H9 (cell line): Measurements from ENCODE around the gene IAH1. TPM values are rescaled to one million over a fixed set of nuclear protein-coding genes. Genes with fewer than 3 reads are reported as not detected.

Source experiments
- DNase-seq: peaks from one replicate; pipeline ENCODE4 v3.0.0-alpha.2; 2017
- H2AFZ ChIP-seq: one replicate; pipeline ENCODE4 v1.6.1; 2013; ENCODE audit warnings: mild to moderate bottlenecking, low read length, control low read depth, moderate library complexity
- H2AK5ac ChIP-seq: 2 replicates; pipeline ENCODE4 v1.6.1; 2013; ENCODE audit warnings: low read length, control low read depth, mixed read lengths; ENCODE audit not compliant: insufficient read length
- H2BK120ac ChIP-seq: one replicate; pipeline ENCODE4 v1.6.1; 2013; ENCODE audit warnings: low read depth, mild to moderate bottlenecking, low read length, control low read depth, inconsistent platforms; ENCODE audit not compliant: poor library complexity, severe bottlenecking
- H2BK12ac ChIP-seq: 2 replicates; pipeline ENCODE4 v1.6.1; 2013; ENCODE audit warnings: low read length, control low read depth, mixed read lengths, low read depth; ENCODE audit not compliant: insufficient read length
- H2BK15ac ChIP-seq: 2 replicates; pipeline ENCODE4 v1.6.1; 2013; ENCODE audit warnings: low read depth, low read length, control low read depth
- H2BK20ac ChIP-seq: one replicate; pipeline ENCODE4 v1.6.1; 2013; ENCODE audit warnings: low read depth, mild to moderate bottlenecking, low read length, control low read depth, inconsistent platforms; ENCODE audit not compliant: poor library complexity, severe bottlenecking
- H2BK5ac ChIP-seq: 2 replicates; pipeline ENCODE4 v1.6.1; 2013; ENCODE audit warnings: low read length, control low read depth, mixed read lengths; ENCODE audit not compliant: insufficient read length
- H3K14ac ChIP-seq: 2 replicates; pipeline ENCODE4 v1.6.1; 2013; ENCODE audit warnings: low read length, control low read depth; ENCODE audit not compliant: insufficient read depth
- H3K18ac ChIP-seq: 2 replicates; pipeline ENCODE4 v1.6.1; 2013; ENCODE audit warnings: low read depth, mild to moderate bottlenecking, mixed read lengths, low read length, control low read depth; ENCODE audit not compliant: insufficient read length
- H3K23ac ChIP-seq: 2 replicates; pipeline ENCODE4 v1.6.1; 2013; ENCODE audit warnings: low read length, control low read depth, mixed read lengths, low read depth; ENCODE audit not compliant: insufficient read length
- H3K23me2 ChIP-seq: 2 replicates; pipeline ENCODE4 v1.6.1; 2013; ENCODE audit warnings: low read depth, mild to moderate bottlenecking, mixed read lengths, low read length, control low read depth; ENCODE audit not compliant: insufficient read length, poor library complexity, severe bottlenecking
- H3K27ac ChIP-seq: 2 replicates; pipeline ENCODE4 v1.5.1; 2013; ENCODE audit warnings: low read length, control low read depth, mixed read lengths, low read depth; ENCODE audit not compliant: insufficient read length
- H3K27me3 ChIP-seq: 2 replicates; pipeline ENCODE4 v1.6.1; 2013; ENCODE audit warnings: low read length, control low read depth, inconsistent platforms; ENCODE audit not compliant: insufficient read depth
- H3K4ac ChIP-seq: 2 replicates; pipeline ENCODE4 v1.6.1; 2013; ENCODE audit warnings: low read depth, mild to moderate bottlenecking, control low read depth, inconsistent platforms, low read length, moderate library complexity
- H3K4me1 ChIP-seq: 2 replicates; pipeline ENCODE4 v1.6.1; 2013; ENCODE audit warnings: low read length, control low read depth, inconsistent platforms; ENCODE audit not compliant: insufficient read depth
- H3K4me2 ChIP-seq: 2 replicates; pipeline ENCODE4 v1.6.1; 2013; ENCODE audit warnings: low read length, control low read depth, mixed read lengths; ENCODE audit not compliant: insufficient read length, insufficient read depth
- H3K56ac ChIP-seq: 2 replicates; pipeline ENCODE4 v1.6.1; 2013; ENCODE audit warnings: low read depth, mild to moderate bottlenecking, mixed read lengths, low read length, control low read depth; ENCODE audit not compliant: insufficient read length
- H3K79me1 ChIP-seq: 2 replicates; pipeline ENCODE4 v1.6.1; 2013; ENCODE audit warnings: low read depth, mild to moderate bottlenecking, moderate library complexity, low read length, control low read depth, inconsistent platforms; ENCODE audit not compliant: insufficient read depth, poor library complexity, severe bottlenecking
- H3K79me2 ChIP-seq: 2 replicates; pipeline ENCODE4 v1.6.1; 2013; ENCODE audit warnings: low read length, control low read depth, inconsistent platforms; ENCODE audit not compliant: insufficient read depth
- H3K9ac ChIP-seq: 2 replicates; pipeline ENCODE4 v1.6.1; 2013; ENCODE audit warnings: low read length, control low read depth, mixed read lengths; ENCODE audit not compliant: insufficient read length; ENCODE audit errors: extremely low read depth
- H3K9me3 ChIP-seq: one replicate; pipeline ENCODE4 v1.6.1; 2013; ENCODE audit warnings: low read depth, low read length, inconsistent platforms; ENCODE audit not compliant: control insufficient read depth
- H3T11ph ChIP-seq: one replicate; pipeline ENCODE4 v1.6.1; 2013; ENCODE audit warnings: mild to moderate bottlenecking, low read length, control low read depth, inconsistent platforms
- H4K20me1 ChIP-seq: one replicate; pipeline ENCODE4 v1.6.1; 2013; ENCODE audit not compliant: control insufficient read depth, insufficient read length, insufficient read depth
- H4K5ac ChIP-seq: 2 replicates; pipeline ENCODE4 v1.6.1; 2013; ENCODE audit warnings: low read depth, mild to moderate bottlenecking, mixed read lengths, low read length, control low read depth; ENCODE audit not compliant: insufficient read length
- H4K8ac ChIP-seq: replicated peaks from 2 replicates; pipeline ENCODE4 v1.6.1; 2013; ENCODE audit warnings: low read length, control low read depth, mixed read lengths, low read depth; ENCODE audit not compliant: insufficient read length
- H4K91ac ChIP-seq: 2 replicates; pipeline ENCODE4 v1.6.1; 2013; ENCODE audit warnings: low read depth, mild to moderate bottlenecking, moderate library complexity, mixed read lengths, low read length, control low read depth; ENCODE audit not compliant: insufficient read length
- H3K27ac Mint-ChIP-seq, 3 experiments: 2 replicates in 2 of 3; 3 replicates in 1 of 3; pipeline ENCODE4 v1.8.0; 2020 to 2021; ENCODE audit warnings: mixed read lengths in 3 of 3, mild to moderate bottlenecking in 1 of 3, moderate library complexity in 1 of 3
- H3K27me3 Mint-ChIP-seq: 2 replicates; pipeline ENCODE4 v1.8.0; 2021; ENCODE audit warnings: low read depth, mild to moderate bottlenecking, moderate library complexity, mixed read lengths
- H3K36me3 Mint-ChIP-seq, 3 experiments: 2 replicates in 2 of 3; 3 replicates in 1 of 3; pipeline ENCODE4 v1.8.0; 2020 to 2021; ENCODE audit warnings: low read depth in 3 of 3, mixed read lengths in 3 of 3; ENCODE audit not compliant: insufficient read depth in 1 of 3
- H3K4me1 Mint-ChIP-seq, 2 experiments: 2 replicates each; pipeline ENCODE4 v1.8.0; 2020; ENCODE audit warnings: mixed read lengths in 2 of 2
- H3K4me3 Mint-ChIP-seq, 2 experiments: 2 replicates in 1 of 2; 3 replicates in 1 of 2; pipeline ENCODE4 v1.8.0; 2020 to 2021; ENCODE audit warnings: mild to moderate bottlenecking in 2 of 2, mixed read lengths in 2 of 2, moderate library complexity in 1 of 2
- H3K9me3 Mint-ChIP-seq, 2 experiments: 2 replicates in 1 of 2; 3 replicates in 1 of 2; pipeline ENCODE4 v1.8.0; 2020; ENCODE audit warnings: mild to moderate bottlenecking in 2 of 2, mixed read lengths in 2 of 2, moderate library complexity in 1 of 2
- CTCF ChIP-seq: fragments of 200-600 bp; sonication (generic); conservative IDR thresholded peaks from 3 replicates; pipeline ENCODE4 v1.8.0; 2021; ENCODE audit warnings: antibody characterized with exemption, mild to moderate bottlenecking
- WGBS: extraction: QIAGEN DNeasy Blood & Tissue Kit; methylation state at CpG from one replicate; pipeline ENCODE4 v1.1.7; 2013; ENCODE audit warnings: missing lambda C conversion rate, low lambda C conversion rate, mixed read lengths; ENCODE audit not compliant: insufficient read length; ENCODE audit errors: extremely low coverage; 5-methylcytosine and 5-hydroxymethylcytosine counted together
- total RNA-seq: library from RNA; stranded (reverse); gene quantifications from 2 replicates; pipeline ENCODE4 v1.2.1, GENCODE V29; 2021

IAH1 gene
- total RNA-seq, 1 experiment from 2014 or later, result 25.6 TPM

DNA sequence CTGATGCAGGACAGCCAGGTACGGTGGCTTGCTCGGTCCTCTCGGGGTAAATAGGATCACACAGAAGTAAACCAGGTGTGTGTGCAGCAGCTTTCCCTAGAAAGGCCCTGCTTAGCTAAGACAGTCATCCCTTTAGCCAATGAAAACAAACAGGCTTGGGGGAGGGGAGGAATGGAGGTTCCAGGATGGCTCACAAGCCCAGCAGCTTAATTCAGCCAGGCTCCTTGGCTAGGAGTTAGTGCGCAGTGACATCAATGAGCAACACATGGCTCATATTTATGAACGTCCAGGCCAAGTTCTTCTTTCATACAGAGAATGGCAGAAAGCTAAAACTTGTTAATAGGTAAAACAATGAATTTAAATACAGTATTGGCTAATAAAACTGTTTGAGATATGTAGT lies 10.2 kb downstream of the IAH1 start:
- H3K14ac ChIP-seq, result no peak overlapping the region
- no peak overlapping the region for H3K4me2 ChIP-seq
- H3K79me2 ChIP-seq, result no peaks in the 10 kb centered on the region
- H3K36me3 Mint-ChIP-seq, result peaks cover 14 to 78% (median 54%) of the 10 kb centered on the region in 3 experiments; a peak in 6 of 7 replicates
- no peak overlapping the region for H3K23ac ChIP-seq
- H3K4me1 Mint-ChIP-seq, result no peaks in the 10 kb centered on the region
- no peak overlapping the region for H3K27ac ChIP-seq
- H3K23me2 ChIP-seq, result no peaks in the 10 kb centered on the region
- no peak overlapping the region for H2BK5ac ChIP-seq
- no peaks in the 10 kb centered on the region for H4K20me1 ChIP-seq
- no peak overlapping the region for H2BK15ac ChIP-seq
- no peak overlapping the region for H2BK120ac ChIP-seq
- H4K91ac ChIP-seq, result no peak overlapping the region
- H3K18ac ChIP-seq, result no peak overlapping the region
- no peak overlapping the region; a peak in 1 of 7 replicates for H3K27ac Mint-ChIP-seq
- no peaks in the 10 kb centered on the region for H3K9me3 Mint-ChIP-seq
- no peak overlapping the region for H3T11ph ChIP-seq
- H3K9ac ChIP-seq, result no peak overlapping the region
- H2BK12ac ChIP-seq, result no peak overlapping the region
- H3K4ac ChIP-seq, result no peak overlapping the region
- no peak overlapping the region for H2BK20ac ChIP-seq
- H3K4me3 Mint-ChIP-seq, result no peak overlapping the region
- no peak overlapping the region for H2AFZ ChIP-seq
- H3K27me3 Mint-ChIP-seq, result no peaks in the 10 kb centered on the region; the same call in 1 of the 2 replicates
- H3K56ac ChIP-seq, result no peak overlapping the region
- no peak for TF ChIP-seq CTCF
- no peaks in the 10 kb centered on the region for H3K27me3 ChIP-seq
- no CpG with 5 or more reads among the region's 5 CpGs for WGBS
- H3K4me1 ChIP-seq, result no peaks in the 10 kb centered on the region
- H3K79me1 ChIP-seq, result no peaks in the 10 kb centered on the region
- no peak for DNase-seq
- H4K5ac ChIP-seq, result no peak overlapping the region
- no peak overlapping the region for H2AK5ac ChIP-seq
- H3K9me3 ChIP-seq, result no peaks in the 10 kb centered on the region
- H4K8ac ChIP-seq, result no peak overlapping the region
